Left colon (tissue), 2 donors: Measurements from ENCODE around the gene NSL1. TPM values are rescaled to one million over a fixed set of nuclear protein-coding genes. Genes with fewer than 3 reads are reported as not detected.

Experiments
- ATAC-seq: fragments of 200-7000 bp; cut with Tn5 transposase; one replicate; pipeline ENCODE4 v1.9.1; 2020; ENCODE audit warnings: mild to moderate bottlenecking, moderate library complexity
- DNase-seq, 2 donors: peaks; one replicate each; pipeline ENCODE4 v3.0.0-alpha.2; 2020
- intact Hi-C, 2 donors: fragments of 100-400 bp; cut with DNase I in 1 of 2; cut with micrococcal nuclease in 1 of 2; formaldehyde crosslinking; loops; one replicate each; pipeline versions ENCODE4 v1.11.2 to v1.14.0; 2022; cut with DNase I, micrococcal nuclease
- total RNA-seq, 2 donors: library from RNA; stranded (reverse); fragmentation: NEBNext Ultra II Directional; extraction: Animal tissue kit (Norgen Biotek cat#: 25700); gene quantifications; one replicate each; pipeline ENCODE4 v1.2.1, GENCODE V29; 2021
- donor health status: DM: no; HTN: no; CAD: no.
- donor health status: DM: yes; HTN: yes; CAD: no.

The NSL1 gene
- total RNA-seq, 2 donors from 2014 or later: 17.9 to 21.9 TPM

GRCh38 chr1:212677573-212677972 lies 114.0 kb downstream of the NSL1 start:
- intact Hi-C loops: loop anchor here in 1 of 2 donors (10.0 kb wide), 1 partner anchor 107 kb away; no protein-coding TSS in a partner anchor
- DNase-seq (no peak), ATAC-seq (no peak)

- intact Hi-C loops: loop anchor here in 1 of 2 donors (10.0 kb wide), 1 partner anchor 108 kb away; no protein-coding TSS in a partner anchor
- DNase-seq: no peak
- no peak for ATAC-seq
Measured at GRCh38 chr1:212677136-212677535, 114.4 kb downstream of the NSL1 start.

Other genes with a start within 250 kb of the NSL1 start
- 10 to 100 TPM; 52.5 to 58.2 TPM for gene ATF3, start 183.0 kb downstream of the NSL1 start, total RNA-seq
- gene BATF3, start 91.9 kb downstream of the NSL1 start, total RNA-seq: 1 to 10 TPM in 1 of 2 donors, under 1 TPM in 1; 0.92 to 1.1 TPM
- 10 to 100 TPM; 10.3 to 10.4 TPM for gene TATDN3, start 117 bp upstream of the NSL1 start, total RNA-seq
- gene SPATA45, start 55.9 kb upstream of the NSL1 start, total RNA-seq: not detected
- 10 to 100 TPM; 10.9 to 14.2 TPM for gene FLVCR1, start 66.5 kb upstream of the NSL1 start, total RNA-seq
- under 1 TPM; 0.59 to 0.76 TPM for gene VASH2, start 158.8 kb upstream of the NSL1 start, total RNA-seq
- 10 to 100 TPM; 22.3 to 24.4 TPM for gene ANGEL2, start 224.1 kb upstream of the NSL1 start, total RNA-seq